Cardiac muscle cell (in vitro differentiated cells and primary cell): ENCODE measurements around the gene SLC26A4. TPM values are rescaled to one million over a fixed set of nuclear protein-coding genes. Genes with fewer than 3 reads are reported as not detected.

ENCODE experiments used
- DNase-seq, 2 donors: peaks; one replicate each; pipeline versions ENCODE4 v3.0.0 to v3.0.0-alpha.2; 2010 to 2017; ENCODE audit warnings: low read depth in 1 of 2, low spot score in 1 of 2
- H3K27ac ChIP-seq: fragments of 200-600 bp; sonication (generic); 2 replicates; pipeline ENCODE4 v1.5.1; 2016
- H3K27me3 ChIP-seq: fragments of 200-600 bp; sonication (generic); 2 replicates; pipeline ENCODE4 v1.6.0; 2016; ENCODE audit warnings: control low read depth
- H3K36me3 ChIP-seq: fragments of 200-600 bp; sonication (generic); 2 replicates; pipeline ENCODE4 v1.5.1; 2016; ENCODE audit warnings: control low read depth
- H3K4me1 ChIP-seq: fragments of 200-600 bp; sonication (generic); 2 replicates; pipeline ENCODE4 v1.8.1; 2017; ENCODE audit warnings: low read depth, mild to moderate bottlenecking, mixed run types
- H3K4me3 ChIP-seq: fragments of 200-600 bp; sonication (generic); 2 replicates; pipeline ENCODE4 v1.5.1; 2016; ENCODE audit warnings: mild to moderate bottlenecking
- H3K9me3 ChIP-seq: fragments of 200-600 bp; sonication (generic); 2 replicates; pipeline ENCODE4 v1.5.1; 2017; ENCODE audit warnings: low read depth, mild to moderate bottlenecking, control low read depth
- CTCF ChIP-seq: IDR thresholded peaks from 2 replicates; pipeline ENCODE4 v1.5.1; 2012; ENCODE audit warnings: low read depth, mild to moderate bottlenecking, low read length
- polyA plus RNA-seq: library from polyadenylated mRNA; unstranded; fragments of >200 nt; fragmentation: Nextera tagmentation; extraction: Ambion mirVana; gene quantifications from 2 replicates; pipeline ENCODE4 v1.2.1, GENCODE V29; 2016
- total RNA-seq: library from RNA; depleted of rRNA; stranded (reverse); fragments of >200 nt; gene quantifications from 2 replicates; pipeline ENCODE4 v1.2.3, GENCODE V29; 2016

Gene SLC26A4
- total and polyA plus RNA-seq, 2 experiments from 2014 or later = 0.89 TPM; not detected in 1

DNA sequence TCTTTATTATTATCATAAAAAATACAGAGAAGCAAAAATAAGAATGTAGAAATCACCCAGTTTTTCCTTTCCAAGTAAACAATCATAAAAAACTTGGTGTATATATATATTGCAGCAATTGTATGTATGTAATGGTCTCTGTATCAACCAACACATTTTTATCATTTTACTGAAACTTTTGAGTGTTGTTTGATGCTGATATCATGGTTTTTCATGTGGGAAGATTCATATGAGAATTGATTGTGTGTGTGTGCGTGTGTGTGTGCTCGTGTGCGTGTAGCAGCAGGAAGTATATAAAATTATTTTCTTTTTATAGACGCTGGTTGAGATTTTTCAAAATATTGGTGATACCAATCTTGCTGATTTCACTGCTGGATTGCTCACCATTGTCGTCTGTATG is 22.3 kb downstream of the SLC26A4 start:
- no peak for TF ChIP-seq CTCF
- Histone ChIP-seq H3K9me3 (no peaks in the 10 kb centered on the region), H3K4me1 (peaks cover 3% of the 10 kb centered on the region), H3K36me3 (no peaks in the 10 kb centered on the region), H3K27ac (no peak overlapping the region), H3K4me3 (no peak overlapping the region), H3K27me3 (no peaks in the 10 kb centered on the region)
- DNase-seq = no peak

DNA sequence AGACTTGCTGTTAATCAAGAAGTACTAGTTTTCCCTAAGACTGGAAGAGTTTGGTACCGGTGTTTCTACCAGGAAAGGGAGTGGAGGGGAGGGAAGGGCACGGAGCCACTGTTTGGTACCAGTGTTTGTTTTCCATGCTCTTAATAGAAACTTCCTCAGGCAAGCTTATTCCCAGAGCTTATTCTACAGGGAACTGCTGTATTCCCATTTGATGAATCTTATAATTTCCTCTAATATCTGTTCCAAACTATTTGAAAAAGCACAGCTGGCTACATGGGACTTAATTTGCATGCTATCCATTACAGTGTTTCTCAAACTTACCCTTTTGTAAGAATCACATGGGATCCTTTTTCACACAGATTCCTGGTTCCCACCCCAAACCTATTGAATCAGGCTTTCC is 23.7 kb downstream of the SLC26A4 start:
- no peaks in the 10 kb centered on the region for H3K4me1 ChIP-seq
- no peak for TF ChIP-seq CTCF

DNA sequence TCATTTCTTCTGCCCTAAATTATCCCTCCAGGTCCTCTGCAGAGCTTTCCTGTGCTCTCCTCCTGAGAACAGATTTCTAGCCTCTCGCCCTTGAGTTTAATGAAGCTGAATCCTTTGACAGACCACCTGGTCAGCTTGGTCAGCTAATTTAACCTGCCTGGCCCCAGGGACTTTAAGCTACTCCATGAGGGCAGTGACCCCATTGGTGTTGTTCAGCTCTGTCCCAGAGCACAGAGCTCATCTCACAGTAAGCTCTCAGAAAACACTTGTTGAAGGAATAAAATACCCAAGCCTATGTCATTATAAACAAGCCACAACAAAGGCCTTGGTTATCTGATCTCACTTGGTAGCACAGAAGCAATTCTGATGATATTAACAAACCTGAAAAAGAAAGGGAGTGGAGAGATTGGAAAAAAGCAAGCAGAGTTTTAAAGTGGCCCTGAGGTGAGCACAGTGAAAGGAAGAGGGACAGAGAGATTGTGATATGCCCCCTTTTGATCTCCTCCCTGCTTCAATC is 24.4 kb downstream of the SLC26A4 start:
- H3K4me3 ChIP-seq = no peak overlapping the region
- H3K36me3 ChIP-seq = no peaks in the 10 kb centered on the region
- H3K4me1 ChIP-seq = no peaks in the 10 kb centered on the region
- H3K27me3 ChIP-seq = peaks cover 2% of the 10 kb centered on the region
- no peak overlapping the region for H3K27ac ChIP-seq
- H3K9me3 ChIP-seq = no peaks in the 10 kb centered on the region
- no peak for TF ChIP-seq CTCF
- no peak for DNase-seq

More for the DNA sequence above, 23.7 kb downstream of the SLC26A4 start:
- no peak overlapping the region for H3K4me3 ChIP-seq
- DNase-seq = no peak
- H3K27me3 ChIP-seq = no peaks in the 10 kb centered on the region
- no peaks in the 10 kb centered on the region for H3K9me3 ChIP-seq
- H3K36me3 ChIP-seq = no peaks in the 10 kb centered on the region
- no peak overlapping the region for H3K27ac ChIP-seq

DNA sequence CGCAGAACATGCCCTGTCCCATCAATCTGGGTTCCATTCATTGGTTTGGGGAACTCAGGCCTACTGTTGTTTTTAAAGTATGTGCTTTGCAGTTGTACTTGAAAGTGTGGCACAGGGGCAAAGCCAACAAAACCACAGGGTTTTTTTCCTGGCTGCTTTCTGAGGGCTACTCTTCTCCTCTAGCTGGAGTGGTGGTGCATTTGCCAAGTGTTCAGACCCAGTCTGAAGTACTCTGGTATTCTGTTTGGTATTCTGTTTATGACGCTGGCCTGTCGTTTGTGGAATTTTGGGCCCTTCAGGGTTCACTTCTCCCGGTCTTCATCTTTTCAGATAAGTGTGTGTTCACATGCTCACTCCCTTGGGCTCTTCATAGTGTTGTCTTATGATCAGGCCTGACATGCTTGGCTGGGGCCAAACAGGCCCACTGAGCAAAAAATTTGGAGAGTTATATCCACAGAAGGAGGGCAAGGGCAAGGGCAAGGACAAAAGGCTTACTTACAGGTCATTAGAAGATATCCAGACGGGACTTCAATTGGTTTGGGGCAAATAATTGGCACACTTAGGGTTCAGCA is 26.3 kb downstream of the SLC26A4 start:
- DNase-seq = no peak
- no peaks in the 10 kb centered on the region for H3K4me1 ChIP-seq
- no peak for TF ChIP-seq CTCF
- no peak overlapping the region for H3K27ac ChIP-seq
- H3K4me3 ChIP-seq = no peak overlapping the region
- peaks cover 2% of the 10 kb centered on the region for H3K27me3 ChIP-seq
- no peaks in the 10 kb centered on the region for H3K9me3 ChIP-seq
- H3K36me3 ChIP-seq = no peaks in the 10 kb centered on the region

DNA sequence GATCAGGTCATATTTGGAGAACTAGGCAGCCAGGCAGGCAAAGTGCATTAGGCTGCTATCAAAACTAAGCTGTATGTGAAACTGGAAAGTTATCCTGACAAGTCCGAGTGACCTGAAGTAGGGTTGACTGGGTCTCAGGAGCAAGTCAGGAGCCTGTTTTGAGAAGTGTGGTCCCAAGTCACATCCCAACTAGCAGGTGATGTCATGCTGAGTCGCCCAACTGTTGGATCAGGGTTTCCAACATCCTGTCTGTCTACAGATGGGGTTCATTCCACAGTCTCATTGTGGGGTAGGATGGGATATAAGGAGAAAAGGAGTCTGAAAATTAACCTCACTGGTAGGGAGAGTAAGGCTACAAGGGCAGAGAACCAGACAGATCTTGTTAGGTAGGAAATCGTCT is 27.0 kb downstream of the SLC26A4 start:
- no peak for TF ChIP-seq CTCF
- H3K27ac ChIP-seq = no peak overlapping the region

More for the DNA sequence above, 27.0 kb downstream of the SLC26A4 start:
- DNase-seq = no peak
- H3K9me3 ChIP-seq = no peaks in the 10 kb centered on the region
- H3K27me3 ChIP-seq = peaks cover 2% of the 10 kb centered on the region
- H3K4me1 ChIP-seq = no peaks in the 10 kb centered on the region
- no peaks in the 10 kb centered on the region for H3K36me3 ChIP-seq
- no peak overlapping the region for H3K4me3 ChIP-seq
